ENCODE data around the gene MAST4.

GRCh38 chr5:67198917-67199316 is 602.7 kb downstream of the MAST4 start:
- TF ChIP-seq EZH2 (IDR thresholded peaks at IDR 0.05; ENCODE audit: insufficient read depth, poor library complexity, severe bottlenecking) (no peak), EZH2phosphoT487 (IDR thresholded peaks at IDR 0.05; ENCODE audit: insufficient read depth, low read depth) (no peak)
